SH-SY5Y (cell line): ENCODE data around the gene CERCAM.

Source experiments
- GATA2 ChIP-seq: IDR thresholded peaks from 2 replicates; pipeline ENCODE4 v1.6.1; 2011; ENCODE audit warnings: mild to moderate bottlenecking, low read depth, low read length
- GATA3 ChIP-seq: IDR thresholded peaks from 2 replicates; pipeline ENCODE4 v1.6.1; 2011; ENCODE audit warnings: low read depth, mild to moderate bottlenecking, low read length, moderate library complexity

GRCh38 chr9:128470560-128470959, 49.9 kb downstream of the CERCAM start:
- TF ChIP-seq GATA2 (no peak), GATA3 (no peak)
